ENCODE measurements around the gene STT3B. TPM values are rescaled to one million over a fixed set of nuclear protein-coding genes. Genes with fewer than 3 reads are reported as not detected.

Gene STT3B
- total and polyA plus RNA-seq, 2 of the 13 experiments (the other 11 are each of a cell fraction or from before 2014, with no cell fraction given), result 85.0 to 205 TPM

- peak; percentile 89; the same call in 1 of the 2 replicates for TF ChIP-seq ZSCAN30 (CRISPR knock-in tag; IDR thresholded peaks at IDR 0.05)
- TF ChIP-seq CEBPB (IDR thresholded peaks at IDR 0.05; ENCODE audit: borderline replicate concordance, low read depth, low read length), result no peak
- TF ChIP-seq CCDC6 (CRISPR knock-in tag; IDR thresholded peaks at IDR 0.05), result 0 out of 2 replicates have a peak, but pooled peaks have one; percentile 90
- TF ChIP-seq POGK (CRISPR knock-in tag; conservative IDR thresholded peaks at IDR 0.05), result peak; percentile 93
- TF ChIP-seq ZNF12 (CRISPR knock-in tag; IDR thresholded peaks at IDR 0.05), result no peak; the same call in 1 of the 2 replicates
- no peak for TF ChIP-seq TERF1 (CRISPR knock-in tag; IDR thresholded peaks at IDR 0.05)
- peak; percentile 39 for TF ChIP-seq YY1 (IDR thresholded peaks at IDR 0.05; ENCODE audit: insufficient read depth, insufficient replicate concordance, low read depth, low read length)
- TF ChIP-seq ARID4A (CRISPR knock-in tag; IDR thresholded peaks at IDR 0.05; ENCODE audit: borderline replicate concordance), result peak; percentile 95; the same call in 1 of the 2 replicates
- no peak for TF ChIP-seq TBL1XR1 (IDR thresholded peaks at IDR 0.05; ENCODE audit: borderline replicate concordance, low read length, partially characterized antibody)
- TF ChIP-seq ZNF513 (CRISPR knock-in tag; conservative IDR thresholded peaks at IDR 0.05), result no peak
- TF ChIP-seq XRCC5 (optimal IDR thresholded peaks at IDR 0.05; ENCODE audit: low read length), result peak; percentile 71
- peak; percentile 46 for TF ChIP-seq HNRNPK (IDR thresholded peaks at IDR 0.05; ENCODE audit: low read depth, low read length, poor library complexity, severe bottlenecking)
- TF ChIP-seq DBP (CRISPR knock-in tag; IDR thresholded peaks at IDR 0.05; ENCODE audit: not compliant biosample characterization), result no peak
- TF ChIP-seq ZMYM3 (CRISPR knock-in tag; IDR thresholded peaks at IDR 0.05), result peak; percentile 12; the same call in 1 of the 2 replicates
- peak; percentile 70; the same call in 1 of the 2 replicates for TF ChIP-seq EED (CRISPR knock-in tag; IDR thresholded peaks at IDR 0.05)
- no peak for TF ChIP-seq HNRNPH1 (optimal IDR thresholded peaks at IDR 0.05; ENCODE audit: low read depth, low read length)
- 0 out of 2 replicates have a peak, but pooled peaks have one; percentile 10 for TF ChIP-seq HDAC2 (CRISPR knock-in tag; IDR thresholded peaks at IDR 0.05)
- TF ChIP-seq MAZ (IDR thresholded peaks at IDR 0.05; ENCODE audit: borderline replicate concordance, low read depth, low read length), result no peak; the same call in 1 of the 2 replicates
- TF ChIP-seq MAZ (CRISPR knock-in tag; IDR thresholded peaks at IDR 0.05; ENCODE audit: low read depth), result peak; percentile 95
These were observed 636 bp upstream of the STT3B start (continued) for GRCh38 chr3:31531992-31532586.
